ENCODE measurements around the gene OR2T5.
"Not testable (repeated sequence)": the region's sequence is repeated elsewhere in the genome, so short reads cannot be mapped to it uniquely, and the experiment has no call there.

DNA sequence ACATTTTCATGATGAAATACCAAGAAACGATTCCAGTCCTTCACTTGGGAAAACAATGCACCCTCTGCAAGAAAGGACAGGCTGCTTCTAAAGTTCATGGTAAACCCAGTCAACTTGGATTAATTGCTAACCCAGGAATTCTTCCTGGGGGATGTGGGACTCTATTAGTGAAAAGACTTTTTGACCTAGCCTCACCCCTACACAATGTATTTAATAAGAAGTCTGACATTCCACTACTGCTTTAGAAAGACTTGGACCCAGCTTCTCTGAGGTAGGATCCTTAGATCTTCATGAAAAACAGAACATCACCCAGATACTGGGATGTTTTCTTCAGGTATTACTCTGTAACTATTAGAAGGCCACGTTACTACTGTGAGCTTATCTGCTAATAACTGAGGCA lies 43.0 kb upstream of the OR2T5 start, which contains the start of gene OR2T2:
- TF ChIP-seq, protein P1, sequence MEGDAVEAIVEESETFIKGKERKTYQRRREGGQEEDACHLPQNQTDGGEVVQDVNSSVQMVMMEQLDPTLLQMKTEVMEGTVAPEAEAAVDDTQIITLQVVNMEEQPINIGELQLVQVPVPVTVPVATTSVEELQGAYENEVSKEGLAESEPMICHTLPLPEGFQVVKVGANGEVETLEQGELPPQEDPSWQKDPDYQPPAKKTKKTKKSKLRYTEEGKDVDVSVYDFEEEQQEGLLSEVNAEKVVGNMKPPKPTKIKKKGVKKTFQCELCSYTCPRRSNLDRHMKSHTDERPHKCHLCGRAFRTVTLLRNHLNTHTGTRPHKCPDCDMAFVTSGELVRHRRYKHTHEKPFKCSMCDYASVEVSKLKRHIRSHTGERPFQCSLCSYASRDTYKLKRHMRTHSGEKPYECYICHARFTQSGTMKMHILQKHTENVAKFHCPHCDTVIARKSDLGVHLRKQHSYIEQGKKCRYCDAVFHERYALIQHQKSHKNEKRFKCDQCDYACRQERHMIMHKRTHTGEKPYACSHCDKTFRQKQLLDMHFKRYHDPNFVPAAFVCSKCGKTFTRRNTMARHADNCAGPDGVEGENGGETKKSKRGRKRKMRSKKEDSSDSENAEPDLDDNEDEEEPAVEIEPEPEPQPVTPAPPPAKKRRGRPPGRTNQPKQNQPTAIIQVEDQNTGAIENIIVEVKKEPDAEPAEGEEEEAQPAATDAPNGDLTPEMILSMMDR (IDR thresholded peaks at IDR 0.05): not testable (repeated sequence)
- not testable (repeated sequence) for TF ChIP-seq EZH2 (IDR thresholded peaks at IDR 0.05; ENCODE audit: borderline replicate concordance, insufficient read depth, low read depth, low read length, poor library complexity, severe bottlenecking)
